Activated CD4-positive, CD25-positive, alpha-beta regulatory T cell treated with anti-CD3 and anti-CD28 coated beads, Interleukin-2, amount 50 U/mL, for 72 hours (primary cell): ENCODE results near the gene GLI2.

Experiments used
- DNase-seq: peaks from one replicate; pipeline ENCODE4 v3.0.0; 2021

GLI2 gene

DNA sequence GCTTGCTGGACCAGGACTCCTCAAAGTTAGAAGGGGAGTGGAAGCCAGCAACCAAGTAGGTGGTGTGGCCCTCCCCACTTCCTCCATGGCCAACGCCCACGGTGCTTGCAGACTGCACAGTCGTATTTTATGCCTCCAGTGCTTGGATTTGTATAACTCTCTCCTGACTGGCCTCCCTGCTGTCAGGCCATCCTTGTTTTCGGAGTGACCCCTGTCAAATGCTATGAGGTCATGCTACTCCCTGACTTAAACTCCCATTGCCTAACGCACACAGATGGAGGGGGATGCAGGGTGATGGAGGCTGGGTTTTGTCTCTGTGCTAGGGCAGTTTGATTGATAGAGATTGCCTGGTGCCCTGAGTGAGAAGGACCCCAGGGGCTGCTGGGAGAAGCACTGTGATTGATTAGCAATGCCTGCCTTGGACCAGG lies 36.1 kb downstream of the GLI2 start:
- DNase-seq = no peak

DNA sequence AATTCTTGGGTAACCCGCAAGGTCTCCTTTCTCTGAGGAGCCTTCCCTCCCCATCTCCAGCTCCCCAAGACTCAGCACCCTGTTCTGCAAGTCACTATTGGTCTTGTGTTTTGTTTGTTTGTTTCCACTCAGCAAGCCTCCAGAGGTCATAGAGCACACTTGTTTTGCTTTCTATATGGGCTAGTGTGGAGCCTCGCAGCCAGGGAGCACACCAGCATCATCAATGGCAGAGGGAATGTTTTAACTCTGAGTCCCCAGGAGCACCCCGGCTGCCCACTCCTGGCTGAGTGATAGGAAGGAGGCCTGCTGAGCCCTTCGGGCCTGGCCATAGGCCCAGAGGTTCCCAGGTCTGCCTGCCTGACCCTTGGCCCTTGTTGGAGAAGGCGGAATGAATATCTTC lies 36.6 kb downstream of the GLI2 start:
- no peak for DNase-seq

DNA sequence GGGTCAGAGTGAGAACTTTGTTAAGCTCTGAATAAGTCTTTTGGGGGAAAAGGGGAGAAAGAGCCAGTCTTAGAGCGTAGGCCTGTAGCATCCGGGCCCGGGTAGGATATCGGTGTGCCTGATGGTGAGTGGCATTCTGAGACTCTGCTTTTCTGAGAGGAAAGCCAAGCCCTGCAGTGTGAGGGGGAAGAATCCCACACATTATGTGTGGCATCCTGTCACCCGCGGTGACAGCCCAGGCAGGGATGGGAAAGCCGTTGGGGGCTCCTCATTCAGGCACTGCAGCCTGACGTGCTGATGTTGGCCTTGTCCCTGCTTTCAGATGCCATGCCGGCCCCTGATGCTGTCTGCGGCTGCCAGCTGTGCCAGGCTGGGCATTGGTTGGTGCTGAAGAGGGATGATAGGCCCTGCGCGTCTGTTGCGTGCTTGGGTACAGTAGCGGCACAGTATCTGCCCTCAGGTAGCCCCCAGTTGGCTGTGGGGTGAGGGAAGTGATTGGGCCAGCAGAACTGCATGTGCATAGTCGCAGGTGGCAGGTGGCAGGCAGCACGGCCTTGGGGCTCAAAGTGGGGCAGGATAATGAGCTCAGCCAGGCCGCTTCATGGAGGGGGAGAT lies 37.6 kb downstream of the GLI2 start:
- no peak for DNase-seq

DNA sequence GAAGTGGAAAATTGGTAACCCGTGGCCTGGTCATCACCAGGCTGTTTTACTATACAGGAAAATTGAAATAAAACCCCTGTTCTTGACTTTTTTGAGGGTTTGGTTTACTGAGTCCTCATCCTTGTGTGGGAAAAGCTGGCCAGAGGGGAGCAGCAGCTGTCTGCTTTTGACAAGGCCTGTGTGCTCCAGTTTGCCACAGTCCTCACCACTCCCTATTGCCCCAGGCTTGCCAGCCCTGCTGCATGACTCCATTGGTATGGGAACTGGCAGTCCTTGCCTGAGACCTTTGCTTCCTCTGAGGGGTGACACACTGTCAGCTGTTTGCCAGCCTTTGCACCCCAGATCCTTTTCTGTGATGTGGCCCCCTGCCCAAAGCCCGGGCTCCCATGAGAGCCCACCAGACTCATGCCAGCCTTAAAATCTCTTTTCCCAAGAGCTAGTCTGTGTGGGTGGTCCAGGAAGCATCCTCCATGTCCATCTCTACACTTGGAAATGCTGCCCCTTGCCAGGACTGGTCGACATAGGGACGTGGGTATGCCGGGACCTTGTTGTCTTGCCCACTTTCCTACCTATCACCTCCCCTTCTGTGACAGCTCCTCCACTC lies 39.0 kb downstream of the GLI2 start:
- DNase-seq = no peak

DNA sequence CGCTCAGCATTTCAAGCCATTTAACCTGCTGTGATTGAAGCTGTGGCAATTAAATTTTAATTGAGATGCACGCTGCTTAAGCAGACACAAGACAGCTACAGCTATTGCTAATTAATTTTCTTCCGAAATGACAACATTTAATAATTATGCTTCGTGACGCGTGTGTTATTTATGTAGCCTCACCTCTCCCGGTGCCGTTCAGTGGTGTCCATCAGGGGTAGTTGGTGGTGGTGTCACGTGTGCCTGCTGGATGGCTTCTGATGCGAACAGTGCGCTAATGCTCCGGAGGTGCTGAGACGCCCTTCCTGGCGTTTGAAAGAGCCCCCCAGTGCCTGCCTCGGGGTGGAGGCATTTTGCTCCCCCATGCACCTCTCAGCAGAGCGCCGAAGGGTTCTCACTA lies 39.5 kb downstream of the GLI2 start:
- no peak for DNase-seq

DNA sequence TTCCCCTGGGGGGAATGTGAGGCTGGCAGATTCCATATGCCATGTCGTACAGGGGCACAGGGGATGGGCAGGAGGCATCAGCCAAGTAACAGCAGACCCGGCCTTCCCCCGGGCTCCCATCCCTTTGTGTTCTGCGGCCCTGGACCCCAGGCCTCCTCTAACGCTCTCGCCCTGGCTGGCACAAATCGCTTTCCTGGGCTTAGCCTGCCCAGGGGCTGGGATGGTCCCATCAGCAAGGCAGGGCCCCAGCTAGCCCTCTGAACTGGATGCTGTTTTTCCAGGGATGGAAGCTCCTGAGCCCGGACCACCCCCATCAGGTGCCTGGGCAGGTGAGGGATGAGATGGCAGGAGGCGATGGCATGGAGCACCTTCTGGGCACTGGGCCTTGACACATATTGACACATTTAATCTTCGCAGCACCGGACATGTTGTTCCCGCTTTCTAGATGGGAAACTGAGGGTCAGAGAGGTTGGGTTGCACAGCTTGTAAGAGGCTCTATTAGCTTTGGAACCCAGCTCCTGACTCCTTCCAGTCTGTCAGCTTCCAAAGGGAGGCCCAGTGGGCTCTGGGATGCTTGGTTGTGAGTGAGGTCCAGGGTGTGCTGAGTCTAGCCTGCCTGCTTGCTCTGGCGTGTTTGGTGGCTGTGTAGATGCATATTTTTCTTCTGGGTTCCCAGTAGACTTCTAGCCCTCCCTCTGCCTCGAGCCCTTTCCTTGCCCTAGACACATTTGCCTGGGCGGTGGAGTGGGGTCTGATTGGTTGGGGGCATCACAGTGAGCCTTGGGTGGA lies 40.3 kb downstream of the GLI2 start:
- DNase-seq = no peak

DNA sequence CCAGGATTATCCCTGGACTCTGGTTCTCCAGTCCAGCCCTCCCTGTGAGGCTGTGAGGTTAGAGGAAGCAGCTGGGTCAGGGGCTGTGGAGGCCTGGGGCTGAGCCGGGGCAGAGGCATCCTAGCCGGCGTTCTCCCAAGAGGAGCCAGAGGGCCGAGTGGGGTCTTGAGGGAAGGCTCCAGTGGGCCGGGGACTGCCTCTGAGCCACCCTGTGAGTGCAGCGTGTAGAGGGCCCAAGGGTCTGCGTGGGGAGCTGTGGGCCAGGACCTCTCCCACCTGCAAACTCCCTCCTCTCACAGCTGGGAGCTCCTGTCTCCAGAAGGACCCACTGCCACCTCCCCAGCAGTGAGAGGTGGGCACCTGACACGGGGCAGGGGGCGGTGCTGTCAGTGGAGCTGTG lies 41.0 kb downstream of the GLI2 start:
- DNase-seq = no peak

DNA sequence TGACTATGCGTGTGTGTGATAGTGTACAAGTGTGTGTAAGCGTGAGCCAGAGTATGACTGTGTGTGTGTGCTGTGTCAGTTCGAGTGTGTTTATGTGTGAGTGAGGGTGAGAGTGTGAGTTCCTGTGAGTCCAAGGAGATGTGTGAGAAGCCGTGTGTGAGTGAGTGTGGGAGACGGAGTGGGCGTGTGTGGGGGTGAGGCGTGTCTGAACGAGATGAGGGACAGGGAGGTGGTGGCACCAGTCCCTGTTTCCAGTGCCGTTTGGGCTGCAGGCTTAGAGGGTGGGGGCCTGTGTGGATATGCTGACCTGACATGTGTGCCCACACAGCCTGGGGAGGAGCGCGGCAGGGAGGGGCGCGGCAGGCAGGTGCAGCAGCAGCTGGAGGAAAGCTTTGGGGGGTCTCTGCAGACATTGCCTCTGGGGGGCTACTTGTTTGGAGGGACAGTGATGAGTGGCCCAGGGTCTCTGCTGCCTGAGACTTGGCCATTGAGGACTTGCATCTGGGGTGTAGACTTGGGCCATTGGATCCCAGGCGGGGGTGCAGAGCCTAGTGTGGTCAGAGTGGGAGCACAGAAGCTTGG lies 41.6 kb downstream of the GLI2 start:
- no peak for DNase-seq

DNA sequence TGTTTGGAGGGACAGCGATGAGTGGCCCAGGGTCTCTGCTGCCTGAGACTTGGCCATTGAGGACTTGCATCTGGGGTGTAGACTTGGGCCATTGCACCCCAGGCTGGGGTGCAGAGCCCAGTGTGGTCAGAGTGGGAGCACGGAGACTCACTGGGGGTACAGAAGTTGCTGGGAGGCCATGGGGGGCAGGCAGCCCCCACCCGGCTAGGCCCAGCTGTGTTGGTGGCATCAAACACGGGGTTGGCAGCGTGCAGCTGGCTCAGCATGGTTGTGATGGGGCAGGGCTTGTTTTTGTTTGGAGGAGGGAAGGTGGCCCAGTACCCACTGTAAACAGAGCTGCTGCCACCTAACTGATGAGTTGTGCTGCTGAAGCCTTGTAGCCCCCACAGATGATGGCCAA lies 42.1 kb downstream of the GLI2 start:
- no peak for DNase-seq

DNA sequence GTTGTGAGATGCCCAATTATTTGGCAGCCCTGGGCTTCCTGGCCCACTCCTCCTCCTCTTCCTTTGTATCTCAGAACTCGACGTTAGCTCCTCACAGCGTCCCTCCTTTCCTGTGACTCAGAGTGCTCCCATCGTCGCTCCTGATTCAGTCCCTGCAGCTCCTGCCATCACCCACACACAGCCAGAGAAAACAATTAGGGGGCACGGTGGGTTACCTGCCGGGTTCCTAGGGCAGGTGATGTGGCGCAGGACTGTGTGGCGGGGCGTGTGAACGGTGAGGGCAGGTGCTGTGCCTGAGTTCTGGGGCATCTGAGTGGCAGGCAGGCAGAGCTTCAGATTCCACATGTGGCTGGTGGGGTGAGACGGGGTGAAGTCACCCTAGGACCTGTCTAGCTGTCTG lies 42.6 kb downstream of the GLI2 start:
- no peak for DNase-seq

DNA sequence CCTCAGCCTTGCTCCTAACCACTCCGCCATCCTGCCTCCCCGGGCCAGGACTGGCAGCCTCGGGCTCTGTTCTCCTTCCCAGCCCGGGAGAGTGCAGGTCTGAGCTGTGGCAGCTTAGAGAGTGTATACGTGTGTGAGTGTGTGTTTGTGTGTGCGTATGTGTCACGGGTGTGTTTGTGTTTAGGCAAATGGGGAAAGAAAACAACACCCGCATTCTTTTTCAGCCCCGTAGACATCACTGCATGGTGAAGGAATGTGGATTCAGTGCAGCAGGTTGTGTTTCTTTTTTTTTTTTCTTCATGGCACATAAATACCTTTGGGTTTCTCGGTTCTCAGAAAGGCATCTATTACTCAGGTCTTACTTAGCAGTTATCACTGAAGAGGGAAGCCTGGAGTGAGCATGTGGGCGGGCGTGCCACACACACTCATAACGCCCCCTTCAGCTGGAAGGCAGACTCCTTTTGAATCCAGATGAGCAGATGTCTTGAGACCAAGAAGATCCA lies 44.2 kb downstream of the GLI2 start:
- no peak for DNase-seq

DNA sequence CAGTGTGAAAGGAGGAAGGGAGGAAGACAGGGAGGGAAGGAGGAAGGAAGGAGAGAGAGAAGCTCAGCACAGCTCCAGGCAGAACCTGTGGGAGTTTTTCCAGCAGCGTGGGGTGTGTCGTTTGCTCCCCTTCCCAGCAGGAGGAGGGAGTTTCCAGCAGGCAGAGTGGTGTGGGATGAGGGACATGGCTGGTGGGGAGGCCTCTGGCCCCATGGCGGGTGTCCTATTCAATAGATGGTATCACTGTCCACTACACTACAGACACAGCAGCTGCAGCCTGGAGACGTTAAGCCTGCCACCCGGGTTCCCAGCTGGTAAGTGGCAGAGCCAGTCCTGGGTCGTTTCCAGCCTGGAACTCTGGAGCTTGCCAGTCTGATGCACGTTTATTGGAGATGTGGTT lies 44.7 kb downstream of the GLI2 start:
- no peak for DNase-seq

DNA sequence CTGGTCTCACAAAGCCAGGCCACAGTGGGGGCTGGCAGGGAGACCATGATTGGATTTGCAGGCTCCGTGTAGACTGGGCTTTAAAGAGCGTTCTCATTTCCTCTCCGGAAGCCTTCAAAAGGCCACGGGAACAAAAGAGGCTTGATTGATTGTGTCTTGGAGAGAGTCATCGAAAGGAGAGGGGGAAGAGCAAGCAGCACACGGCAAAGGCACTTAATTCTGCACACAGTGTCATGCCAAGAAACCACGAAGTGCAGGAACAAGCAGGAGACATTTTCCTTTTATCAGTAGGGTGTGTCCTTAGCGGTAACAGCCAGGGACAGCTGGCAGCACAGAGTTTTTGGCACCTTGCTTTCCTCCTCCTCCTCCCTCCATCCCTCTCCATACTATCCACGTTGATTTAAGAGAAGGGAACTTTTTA lies 47.7 kb downstream of the GLI2 start:
- DNase-seq = no peak

DNA sequence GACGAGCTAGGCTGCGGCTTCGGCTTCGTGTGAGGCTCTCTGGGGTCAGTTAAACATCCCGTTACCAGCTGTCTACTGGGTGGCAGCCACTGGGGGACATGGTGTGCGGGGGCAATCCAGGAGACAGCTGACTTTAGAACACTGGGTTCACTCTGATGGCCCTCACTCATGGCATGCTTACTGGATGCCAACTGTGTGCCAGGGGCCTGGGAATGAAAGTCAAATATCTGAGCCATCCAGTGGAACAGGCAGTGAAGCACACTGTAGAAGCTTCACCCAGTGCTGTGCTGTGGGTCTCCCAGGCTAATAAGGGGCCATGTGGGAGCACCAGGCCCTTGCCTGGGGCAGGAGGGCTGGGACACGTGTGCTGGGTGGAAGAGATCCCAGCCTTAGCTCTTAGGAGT lies 48.3 kb downstream of the GLI2 start:
- no peak for DNase-seq
